H9 (cell line): ENCODE data around the gene WDR82. TPM values are rescaled to one million over a fixed set of nuclear protein-coding genes. Genes with fewer than 3 reads are reported as not detected.

ENCODE experiments used
- DNase-seq: peaks from one replicate; pipeline ENCODE4 v3.0.0-alpha.2; 2017
- H2AFZ ChIP-seq: one replicate; pipeline ENCODE4 v1.6.1; 2013; ENCODE audit warnings: mild to moderate bottlenecking, low read length, control low read depth, moderate library complexity
- H2AK5ac ChIP-seq: 2 replicates; pipeline ENCODE4 v1.6.1; 2013; ENCODE audit warnings: low read length, control low read depth, mixed read lengths; ENCODE audit not compliant: insufficient read length
- H2BK120ac ChIP-seq: one replicate; pipeline ENCODE4 v1.6.1; 2013; ENCODE audit warnings: low read depth, mild to moderate bottlenecking, low read length, control low read depth, inconsistent platforms; ENCODE audit not compliant: poor library complexity, severe bottlenecking
- H2BK12ac ChIP-seq: 2 replicates; pipeline ENCODE4 v1.6.1; 2013; ENCODE audit warnings: low read length, control low read depth, mixed read lengths, low read depth; ENCODE audit not compliant: insufficient read length
- H2BK15ac ChIP-seq: 2 replicates; pipeline ENCODE4 v1.6.1; 2013; ENCODE audit warnings: low read depth, low read length, control low read depth
- H2BK20ac ChIP-seq: one replicate; pipeline ENCODE4 v1.6.1; 2013; ENCODE audit warnings: low read depth, mild to moderate bottlenecking, low read length, control low read depth, inconsistent platforms; ENCODE audit not compliant: poor library complexity, severe bottlenecking
- H2BK5ac ChIP-seq: 2 replicates; pipeline ENCODE4 v1.6.1; 2013; ENCODE audit warnings: low read length, control low read depth, mixed read lengths; ENCODE audit not compliant: insufficient read length
- H3K14ac ChIP-seq: 2 replicates; pipeline ENCODE4 v1.6.1; 2013; ENCODE audit warnings: low read length, control low read depth; ENCODE audit not compliant: insufficient read depth
- H3K18ac ChIP-seq: 2 replicates; pipeline ENCODE4 v1.6.1; 2013; ENCODE audit warnings: low read depth, mild to moderate bottlenecking, mixed read lengths, low read length, control low read depth; ENCODE audit not compliant: insufficient read length
- H3K23ac ChIP-seq: 2 replicates; pipeline ENCODE4 v1.6.1; 2013; ENCODE audit warnings: low read length, control low read depth, mixed read lengths, low read depth; ENCODE audit not compliant: insufficient read length
- H3K23me2 ChIP-seq: 2 replicates; pipeline ENCODE4 v1.6.1; 2013; ENCODE audit warnings: low read depth, mild to moderate bottlenecking, mixed read lengths, low read length, control low read depth; ENCODE audit not compliant: insufficient read length, poor library complexity, severe bottlenecking
- H3K27ac ChIP-seq: 2 replicates; pipeline ENCODE4 v1.5.1; 2013; ENCODE audit warnings: low read length, control low read depth, mixed read lengths, low read depth; ENCODE audit not compliant: insufficient read length
- H3K27me3 ChIP-seq: 2 replicates; pipeline ENCODE4 v1.6.1; 2013; ENCODE audit warnings: low read length, control low read depth, inconsistent platforms; ENCODE audit not compliant: insufficient read depth
- H3K4ac ChIP-seq: 2 replicates; pipeline ENCODE4 v1.6.1; 2013; ENCODE audit warnings: low read depth, mild to moderate bottlenecking, control low read depth, inconsistent platforms, low read length, moderate library complexity
- H3K4me1 ChIP-seq: 2 replicates; pipeline ENCODE4 v1.6.1; 2013; ENCODE audit warnings: low read length, control low read depth, inconsistent platforms; ENCODE audit not compliant: insufficient read depth
- H3K4me2 ChIP-seq: 2 replicates; pipeline ENCODE4 v1.6.1; 2013; ENCODE audit warnings: low read length, control low read depth, mixed read lengths; ENCODE audit not compliant: insufficient read length, insufficient read depth
- H3K56ac ChIP-seq: 2 replicates; pipeline ENCODE4 v1.6.1; 2013; ENCODE audit warnings: low read depth, mild to moderate bottlenecking, mixed read lengths, low read length, control low read depth; ENCODE audit not compliant: insufficient read length
- H3K79me1 ChIP-seq: 2 replicates; pipeline ENCODE4 v1.6.1; 2013; ENCODE audit warnings: low read depth, mild to moderate bottlenecking, moderate library complexity, low read length, control low read depth, inconsistent platforms; ENCODE audit not compliant: insufficient read depth, poor library complexity, severe bottlenecking
- H3K79me2 ChIP-seq: 2 replicates; pipeline ENCODE4 v1.6.1; 2013; ENCODE audit warnings: low read length, control low read depth, inconsistent platforms; ENCODE audit not compliant: insufficient read depth
- H3K9ac ChIP-seq: 2 replicates; pipeline ENCODE4 v1.6.1; 2013; ENCODE audit warnings: low read length, control low read depth, mixed read lengths; ENCODE audit not compliant: insufficient read length; ENCODE audit errors: extremely low read depth
- H3K9me3 ChIP-seq: one replicate; pipeline ENCODE4 v1.6.1; 2013; ENCODE audit warnings: low read depth, low read length, inconsistent platforms; ENCODE audit not compliant: control insufficient read depth
- H3T11ph ChIP-seq: one replicate; pipeline ENCODE4 v1.6.1; 2013; ENCODE audit warnings: mild to moderate bottlenecking, low read length, control low read depth, inconsistent platforms
- H4K20me1 ChIP-seq: one replicate; pipeline ENCODE4 v1.6.1; 2013; ENCODE audit not compliant: control insufficient read depth, insufficient read length, insufficient read depth
- H4K5ac ChIP-seq: 2 replicates; pipeline ENCODE4 v1.6.1; 2013; ENCODE audit warnings: low read depth, mild to moderate bottlenecking, mixed read lengths, low read length, control low read depth; ENCODE audit not compliant: insufficient read length
- H4K8ac ChIP-seq: replicated peaks from 2 replicates; pipeline ENCODE4 v1.6.1; 2013; ENCODE audit warnings: low read length, control low read depth, mixed read lengths, low read depth; ENCODE audit not compliant: insufficient read length
- H4K91ac ChIP-seq: 2 replicates; pipeline ENCODE4 v1.6.1; 2013; ENCODE audit warnings: low read depth, mild to moderate bottlenecking, moderate library complexity, mixed read lengths, low read length, control low read depth; ENCODE audit not compliant: insufficient read length
- H3K27ac Mint-ChIP-seq, 3 experiments: 2 replicates in 2 of 3; 3 replicates in 1 of 3; pipeline ENCODE4 v1.8.0; 2020 to 2021; ENCODE audit warnings: mixed read lengths in 3 of 3, mild to moderate bottlenecking in 1 of 3, moderate library complexity in 1 of 3
- H3K27me3 Mint-ChIP-seq: 2 replicates; pipeline ENCODE4 v1.8.0; 2021; ENCODE audit warnings: low read depth, mild to moderate bottlenecking, moderate library complexity, mixed read lengths
- H3K36me3 Mint-ChIP-seq, 3 experiments: 2 replicates in 2 of 3; 3 replicates in 1 of 3; pipeline ENCODE4 v1.8.0; 2020 to 2021; ENCODE audit warnings: low read depth in 3 of 3, mixed read lengths in 3 of 3; ENCODE audit not compliant: insufficient read depth in 1 of 3
- H3K4me1 Mint-ChIP-seq, 2 experiments: 2 replicates each; pipeline ENCODE4 v1.8.0; 2020; ENCODE audit warnings: mixed read lengths in 2 of 2
- H3K4me3 Mint-ChIP-seq, 2 experiments: 2 replicates in 1 of 2; 3 replicates in 1 of 2; pipeline ENCODE4 v1.8.0; 2020 to 2021; ENCODE audit warnings: mild to moderate bottlenecking in 2 of 2, mixed read lengths in 2 of 2, moderate library complexity in 1 of 2
- H3K9me3 Mint-ChIP-seq, 2 experiments: 2 replicates in 1 of 2; 3 replicates in 1 of 2; pipeline ENCODE4 v1.8.0; 2020; ENCODE audit warnings: mild to moderate bottlenecking in 2 of 2, mixed read lengths in 2 of 2, moderate library complexity in 1 of 2
- CTCF ChIP-seq: fragments of 200-600 bp; sonication (generic); conservative IDR thresholded peaks from 3 replicates; pipeline ENCODE4 v1.8.0; 2021; ENCODE audit warnings: antibody characterized with exemption, mild to moderate bottlenecking
- WGBS: extraction: QIAGEN DNeasy Blood & Tissue Kit; methylation state at CpG from one replicate; pipeline ENCODE4 v1.1.7; 2013; ENCODE audit warnings: missing lambda C conversion rate, low lambda C conversion rate, mixed read lengths; ENCODE audit not compliant: insufficient read length; ENCODE audit errors: extremely low coverage; 5-methylcytosine and 5-hydroxymethylcytosine counted together
- total RNA-seq: library from RNA; stranded (reverse); gene quantifications from 2 replicates; pipeline ENCODE4 v1.2.1, GENCODE V29; 2021

WDR82 gene
- total RNA-seq, 1 experiment from 2014 or later, result 83.1 TPM

GRCh38 chr3:52215351-52215750, 63.1 kb downstream of the WDR82 start:
- no peak for TF ChIP-seq CTCF
- Histone ChIP-seq H3K4me2 (no peak overlapping the region), H3K56ac (no peak overlapping the region), H3K9ac (no peak overlapping the region), H3K23ac (no peak overlapping the region), H3T11ph (no peak overlapping the region), H2BK15ac (no peak overlapping the region), H3K14ac (no peak overlapping the region), H2AK5ac (no peak overlapping the region), H2BK12ac (no peak overlapping the region), H3K9me3 (no peaks in the 10 kb centered on the region), H3K79me1 (no peaks in the 10 kb centered on the region), H3K18ac (no peak overlapping the region), H3K23me2 (no peaks in the 10 kb centered on the region), H3K4me1 (no peaks in the 10 kb centered on the region; the same call in 1 of the 2 replicates), H2BK20ac (no peak overlapping the region), H4K5ac (no peak overlapping the region), H4K20me1 (peaks cover 3% of the 10 kb centered on the region), H2AFZ (no peak overlapping the region), H2BK120ac (no peak overlapping the region), H4K8ac (no peak overlapping the region), H3K4ac (no peak overlapping the region), H3K79me2 (no peaks in the 10 kb centered on the region), H3K27me3 (no peaks in the 10 kb centered on the region), H4K91ac (no peak overlapping the region), H2BK5ac (no peak overlapping the region), H3K27ac (no peak overlapping the region)
- H3K4me1 Mint-ChIP-seq, result peaks cover 4 to 7% of the 10 kb centered on the region in 2 experiments
- no peaks in the 10 kb centered on the region for H3K27me3 Mint-ChIP-seq
- no CpG with 5 or more reads among the region's 7 CpGs for WGBS
- H3K27ac Mint-ChIP-seq, result peak overlapping the region in 2 of 3 experiments; percentile 14 to 21; a peak in 3 of 7 replicates
- DNase-seq, result peak; percentile 15
- peaks cover 19 to 58% (median 51%) of the 10 kb centered on the region in 3 experiments; a peak in 6 of 7 replicates for H3K36me3 Mint-ChIP-seq
- H3K4me3 Mint-ChIP-seq, result no peak overlapping the region
- H3K9me3 Mint-ChIP-seq, result no peaks in the 10 kb centered on the region
